ENCODE results near the gene HTT-AS. TPM values are rescaled to one million over a fixed set of nuclear protein-coding genes. Genes with fewer than 3 reads are reported as not detected.

The HTT-AS gene
- polyA plus RNA-seq, 1 donor from 2014 or later, result not detected

GRCh38 chr4:3031357-3032082 is 42.8 kb downstream of the HTT-AS start:
- Histone ChIP-seq H3K4me2 (ENCODE audit: low read length) (no peak overlapping the region), H3K27ac (ENCODE audit: low read length) (no peak overlapping the region), H4K20me1 (ENCODE audit: insufficient read depth) (no peaks in the 10 kb centered on the region), H3K36me3 (ENCODE audit: insufficient read depth, low read length) (no peaks in the 10 kb centered on the region), H3K9ac (ENCODE audit: low read length) (no peak overlapping the region), H3K4me3 (ENCODE audit: low read length) (no peak overlapping the region), H3K9me2 (ENCODE audit: insufficient read depth, low read length) (no peaks in the 10 kb centered on the region), H3K9me3 (ENCODE audit: low read length) (no peaks in the 10 kb centered on the region), H2AFZ (ENCODE audit: low read depth, low read length) (no peak overlapping the region), H3K27me3 (ENCODE audit: insufficient read depth, low read depth, low read length) (no peaks in the 10 kb centered on the region), H3F3A (ENCODE audit: insufficient read depth, low read length, poor library complexity, severe bottlenecking) (no peaks in the 10 kb centered on the region), H3K79me2 (replicated peaks; ENCODE audit: insufficient read depth, low read length) (no peaks in the 10 kb centered on the region)
- TF ChIP-seq POLR2AphosphoS5 (IDR thresholded peaks at IDR 0.05) (no peak), EP300 (conservative IDR thresholded peaks at IDR 0.05; ENCODE audit: poor library complexity, severe bottlenecking) (no peak), EZH2 (IDR thresholded peaks at IDR 0.05; ENCODE audit: borderline replicate concordance, insufficient read depth, low read length, poor library complexity, severe bottlenecking) (no peak), TAF1 (IDR thresholded peaks at IDR 0.05; ENCODE audit: low read depth) (no peak), SMC3 (conservative IDR thresholded peaks at IDR 0.05; ENCODE audit: poor library complexity) (no peak), MXI1 (conservative IDR thresholded peaks at IDR 0.05; ENCODE audit: poor library complexity, severe bottlenecking) (no peak), RAD21 (conservative IDR thresholded peaks at IDR 0.05) (no peak)
- TF ChIP-seq, protein P1, sequence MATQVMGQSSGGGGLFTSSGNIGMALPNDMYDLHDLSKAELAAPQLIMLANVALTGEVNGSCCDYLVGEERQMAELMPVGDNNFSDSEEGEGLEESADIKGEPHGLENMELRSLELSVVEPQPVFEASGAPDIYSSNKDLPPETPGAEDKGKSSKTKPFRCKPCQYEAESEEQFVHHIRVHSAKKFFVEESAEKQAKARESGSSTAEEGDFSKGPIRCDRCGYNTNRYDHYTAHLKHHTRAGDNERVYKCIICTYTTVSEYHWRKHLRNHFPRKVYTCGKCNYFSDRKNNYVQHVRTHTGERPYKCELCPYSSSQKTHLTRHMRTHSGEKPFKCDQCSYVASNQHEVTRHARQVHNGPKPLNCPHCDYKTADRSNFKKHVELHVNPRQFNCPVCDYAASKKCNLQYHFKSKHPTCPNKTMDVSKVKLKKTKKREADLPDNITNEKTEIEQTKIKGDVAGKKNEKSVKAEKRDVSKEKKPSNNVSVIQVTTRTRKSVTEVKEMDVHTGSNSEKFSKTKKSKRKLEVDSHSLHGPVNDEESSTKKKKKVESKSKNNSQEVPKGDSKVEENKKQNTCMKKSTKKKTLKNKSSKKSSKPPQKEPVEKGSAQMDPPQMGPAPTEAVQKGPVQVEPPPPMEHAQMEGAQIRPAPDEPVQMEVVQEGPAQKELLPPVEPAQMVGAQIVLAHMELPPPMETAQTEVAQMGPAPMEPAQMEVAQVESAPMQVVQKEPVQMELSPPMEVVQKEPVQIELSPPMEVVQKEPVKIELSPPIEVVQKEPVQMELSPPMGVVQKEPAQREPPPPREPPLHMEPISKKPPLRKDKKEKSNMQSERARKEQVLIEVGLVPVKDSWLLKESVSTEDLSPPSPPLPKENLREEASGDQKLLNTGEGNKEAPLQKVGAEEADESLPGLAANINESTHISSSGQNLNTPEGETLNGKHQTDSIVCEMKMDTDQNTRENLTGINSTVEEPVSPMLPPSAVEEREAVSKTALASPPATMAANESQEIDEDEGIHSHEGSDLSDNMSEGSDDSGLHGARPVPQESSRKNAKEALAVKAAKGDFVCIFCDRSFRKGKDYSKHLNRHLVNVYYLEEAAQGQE (IDR thresholded peaks at IDR 0.05; ENCODE audit: borderline replicate concordance), result no peak
- TF ChIP-seq, protein P2, sequence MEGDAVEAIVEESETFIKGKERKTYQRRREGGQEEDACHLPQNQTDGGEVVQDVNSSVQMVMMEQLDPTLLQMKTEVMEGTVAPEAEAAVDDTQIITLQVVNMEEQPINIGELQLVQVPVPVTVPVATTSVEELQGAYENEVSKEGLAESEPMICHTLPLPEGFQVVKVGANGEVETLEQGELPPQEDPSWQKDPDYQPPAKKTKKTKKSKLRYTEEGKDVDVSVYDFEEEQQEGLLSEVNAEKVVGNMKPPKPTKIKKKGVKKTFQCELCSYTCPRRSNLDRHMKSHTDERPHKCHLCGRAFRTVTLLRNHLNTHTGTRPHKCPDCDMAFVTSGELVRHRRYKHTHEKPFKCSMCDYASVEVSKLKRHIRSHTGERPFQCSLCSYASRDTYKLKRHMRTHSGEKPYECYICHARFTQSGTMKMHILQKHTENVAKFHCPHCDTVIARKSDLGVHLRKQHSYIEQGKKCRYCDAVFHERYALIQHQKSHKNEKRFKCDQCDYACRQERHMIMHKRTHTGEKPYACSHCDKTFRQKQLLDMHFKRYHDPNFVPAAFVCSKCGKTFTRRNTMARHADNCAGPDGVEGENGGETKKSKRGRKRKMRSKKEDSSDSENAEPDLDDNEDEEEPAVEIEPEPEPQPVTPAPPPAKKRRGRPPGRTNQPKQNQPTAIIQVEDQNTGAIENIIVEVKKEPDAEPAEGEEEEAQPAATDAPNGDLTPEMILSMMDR (IDR thresholded peaks at IDR 0.05; ENCODE audit: poor library complexity, severe bottlenecking), result no peak

DNA sequence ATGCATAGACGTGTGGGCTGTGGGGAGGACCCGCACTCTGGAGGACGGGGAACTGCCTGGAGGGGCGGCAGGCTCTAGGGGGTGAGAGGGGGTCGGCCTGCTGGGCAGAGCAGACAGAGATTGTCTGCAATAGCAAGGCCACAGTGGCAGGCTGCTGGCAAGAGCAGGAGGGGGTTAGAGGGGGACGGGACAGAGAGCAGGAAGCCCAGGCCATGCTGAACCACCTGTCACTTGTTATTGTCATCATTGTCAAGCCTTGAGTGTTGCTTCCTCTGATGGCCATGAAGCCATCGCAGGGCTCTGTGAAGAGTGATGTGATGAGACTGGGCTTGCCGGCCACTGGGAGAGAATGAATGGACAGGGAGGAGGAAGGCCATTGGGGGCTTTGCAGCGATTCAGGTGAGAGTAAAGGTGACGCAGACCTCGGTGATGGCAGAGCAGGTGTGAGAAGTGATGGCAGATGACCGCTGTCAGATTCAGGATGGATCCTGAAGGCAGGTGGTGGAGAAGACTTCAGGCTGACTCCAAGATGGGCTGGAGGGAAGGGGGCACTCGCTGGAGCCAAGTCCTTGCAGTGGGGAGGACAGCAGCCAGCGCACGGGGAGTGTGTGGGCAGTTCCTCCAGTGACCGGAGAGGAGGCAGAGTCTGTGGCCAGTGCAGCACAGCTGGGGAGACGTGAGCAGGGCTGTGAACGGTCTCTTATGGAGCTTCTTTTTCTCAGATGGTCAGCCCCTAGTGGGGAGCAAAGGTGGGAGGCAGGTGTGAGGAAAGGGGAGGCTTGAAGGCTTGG is 43.6 kb downstream of the HTT-AS start:
- H3K9ac ChIP-seq (ENCODE audit: low read length), result no peak overlapping the region
- no peaks in the 10 kb centered on the region for H3K27me3 ChIP-seq (ENCODE audit: insufficient read depth, low read depth, low read length)
- H3K9me3 ChIP-seq (ENCODE audit: low read length), result no peaks in the 10 kb centered on the region
- TF ChIP-seq POLR2AphosphoS5 (IDR thresholded peaks at IDR 0.05), result no peak
- TF ChIP-seq EZH2 (IDR thresholded peaks at IDR 0.05; ENCODE audit: borderline replicate concordance, insufficient read depth, low read length, poor library complexity, severe bottlenecking), result no peak
- no peak for TF ChIP-seq EP300 (conservative IDR thresholded peaks at IDR 0.05; ENCODE audit: poor library complexity, severe bottlenecking)
- TF ChIP-seq TAF1 (IDR thresholded peaks at IDR 0.05; ENCODE audit: low read depth), result no peak
- TF ChIP-seq, protein P1 (IDR thresholded peaks at IDR 0.05; ENCODE audit: borderline replicate concordance), result no peak
- no peak for TF ChIP-seq MXI1 (conservative IDR thresholded peaks at IDR 0.05; ENCODE audit: poor library complexity, severe bottlenecking)
- no peak for TF ChIP-seq SMC3 (conservative IDR thresholded peaks at IDR 0.05; ENCODE audit: poor library complexity)
- TF ChIP-seq, protein P2 (IDR thresholded peaks at IDR 0.05; ENCODE audit: poor library complexity, severe bottlenecking), result no peak
- H4K20me1 ChIP-seq (ENCODE audit: insufficient read depth), result no peaks in the 10 kb centered on the region
- no peak overlapping the region for H2AFZ ChIP-seq (ENCODE audit: low read depth, low read length)
- H3K27ac ChIP-seq (ENCODE audit: low read length), result no peak overlapping the region
- no peaks in the 10 kb centered on the region for H3F3A ChIP-seq (ENCODE audit: insufficient read depth, low read length, poor library complexity, severe bottlenecking)
- no peaks in the 10 kb centered on the region for H3K79me2 ChIP-seq (replicated peaks; ENCODE audit: insufficient read depth, low read length)
- H3K9me2 ChIP-seq (ENCODE audit: insufficient read depth, low read length), result no peaks in the 10 kb centered on the region
- H3K4me3 ChIP-seq (ENCODE audit: low read length), result no peak overlapping the region
- H3K36me3 ChIP-seq (ENCODE audit: insufficient read depth, low read length), result no peaks in the 10 kb centered on the region
- no peak overlapping the region for H3K4me2 ChIP-seq (ENCODE audit: low read length)

Data from neural cell (in vitro differentiated cells).